Right lobe of liver (tissue), 6 donors: Measurements from ENCODE around the gene DLG2. TPM values are rescaled to one million over a fixed set of nuclear protein-coding genes. Genes with fewer than 3 reads are reported as not detected.
A peak's percentile ranks its signal among the peaks of the same experiment; 100 is the strongest.
"Not testable (repeated sequence)": the region's sequence is repeated elsewhere in the genome, so short reads cannot be mapped to it uniquely, and the experiment has no call there.

Experiments
- ATAC-seq, 4 donors: fragments of 200-7000 bp; cut with Tn5 transposase; one replicate each; pipeline ENCODE4 v1.9.1; 2020; ENCODE audit warnings: mild to moderate bottlenecking in 4 of 4, moderate library complexity in 4 of 4
- DNase-seq, 3 donors: peaks; one replicate each; pipeline ENCODE4 v3.0.0-alpha.2; 2020
- H3K27ac ChIP-seq, 3 donors: fragments of 200-600 bp; one replicate each; pipeline ENCODE4 v1.8.0; 2022
- H3K27me3 ChIP-seq, 2 donors: fragments of 200-600 bp; one replicate each; pipeline ENCODE4 v1.8.0; 2022
- H3K36me3 ChIP-seq, 4 donors: fragments of 200-600 bp; sonication (generic) in 1 of 4; one replicate each; pipeline versions ENCODE4 v1.5.1 to v1.8.0; 2017 to 2022; ENCODE audit warnings: control low read depth in 1 of 4
- H3K4me1 ChIP-seq, 4 donors: fragments of 200-600 bp; sonication (generic) in 1 of 4; one replicate each; pipeline versions ENCODE4 v1.5.1 to v1.8.0; 2017 to 2022; ENCODE audit warnings: control low read depth in 1 of 4
- H3K4me3 ChIP-seq, 3 donors: fragments of 200-600 bp; one replicate each; pipeline ENCODE4 v1.8.0; 2022
- H3K9me3 ChIP-seq, 4 donors: fragments of 200-600 bp; sonication (generic) in 1 of 4; one replicate each; pipeline versions ENCODE4 v1.5.1 to v1.8.0; 2017 to 2022; ENCODE audit warnings: control low read depth in 1 of 4
- CTCF ChIP-seq, 4 donors: fragments of 200-600 bp in 3 of 4; fragments of 450-650 bp in 1 of 4; IDR thresholded peaks; one replicate each; pipeline versions ENCODE4 v1.5.1 to v1.8.0; 2016 to 2022; ENCODE audit warnings: antibody characterized with exemption in 4 of 4, mild to moderate bottlenecking in 2 of 4
- POLR2A ChIP-seq: fragments of 450-650 bp; IDR thresholded peaks from one replicate; pipeline ENCODE4 v1.6.1; 2017; ENCODE audit warnings: antibody characterized with exemption, mild to moderate bottlenecking
- WGBS: methylation state at CpG from one replicate; pipeline ENCODE4 v1.1.6; 2018; ENCODE audit warnings: low coverage, low lambda C conversion rate; ENCODE audit not compliant: insufficient coverage; ENCODE audit errors: missing lambda C conversion rate; 5-methylcytosine and 5-hydroxymethylcytosine counted together
- intact Hi-C, 2 donors: fragments of 100-400 bp; cut with DNase I; formaldehyde crosslinking; loops; one replicate each; pipeline versions ENCODE4 v1.11.2 to v1.14.1; 2022
- total RNA-seq, 6 experiments: library from RNA; depleted of rRNA in 2 of 6; stranded (reverse); fragments of >200 nt in 2 of 6; fragmentation: NEBNext Ultra II Directional in 3 of 6; extraction: Animal tissue kit (Norgen Biotek cat#: 25700) in 3 of 6; gene quantifications; one replicate each; pipeline versions ENCODE4 v1.1.0 to v1.2.4, GENCODE V29; 2016 to 2023
- donor health status: DM: no; HTN: yes; CAD: no.
- donor health status: DM: no; HTN: no; CAD: no.
- donor health status: DM: no; HTN: no; CAD: no.
- donor health status: DM: no; HTN: yes; CAD: no.
- donor health status: DM: no; HTN: yes; CAD: no.

DLG2 gene
- total RNA-seq, 6 experiments from 2014 or later: 1.2 to 6.4 (median 2.5) TPM

DNA sequence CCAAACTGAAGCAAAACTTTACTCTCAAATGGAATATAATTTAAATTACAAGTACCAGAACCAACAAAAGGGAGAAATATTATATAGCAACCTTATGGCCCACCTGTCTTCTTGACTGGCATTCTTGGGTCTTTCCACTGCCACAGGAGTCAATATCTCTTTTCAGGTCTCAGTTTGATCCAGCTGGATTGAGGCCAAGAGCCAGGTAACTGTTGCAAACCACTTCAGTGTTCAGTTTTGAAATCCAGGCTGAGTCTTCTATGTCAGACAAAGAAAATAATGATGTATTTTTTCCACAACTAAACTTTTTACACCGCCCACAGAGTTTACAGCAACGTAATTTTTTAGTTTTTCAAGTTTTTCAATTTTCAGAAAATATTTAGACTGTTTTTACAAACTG lies 648 bp downstream of the DLG2 start:
- H3K27ac ChIP-seq: peak overlapping the region; percentile 76 to 84 (median 78)
- DNase-seq (peak in 2 of 3 donors; percentile 29 to 77), ATAC-seq (peak in 2 of 4 donors; percentile 4 to 9)
- intact Hi-C loops: no loop called here
- 20% methylated on average over 2 of the region's 2 CpGs for WGBS
- H3K9me3 ChIP-seq: no peaks in the 10 kb centered on the region
- H3K36me3 ChIP-seq: no peaks in the 10 kb centered on the region
- H3K4me1 ChIP-seq: peaks cover 0 to 20% (median 0%) of the 10 kb centered on the region in 4 donors
- H3K27me3 ChIP-seq: no peaks in the 10 kb centered on the region
- TF ChIP-seq CTCF (IDR thresholded peaks at IDR 0.05): no peak
- TF ChIP-seq POLR2A: no peak
- peak overlapping the region; percentile 63 to 75 (median 66) for H3K4me3 ChIP-seq

DNA sequence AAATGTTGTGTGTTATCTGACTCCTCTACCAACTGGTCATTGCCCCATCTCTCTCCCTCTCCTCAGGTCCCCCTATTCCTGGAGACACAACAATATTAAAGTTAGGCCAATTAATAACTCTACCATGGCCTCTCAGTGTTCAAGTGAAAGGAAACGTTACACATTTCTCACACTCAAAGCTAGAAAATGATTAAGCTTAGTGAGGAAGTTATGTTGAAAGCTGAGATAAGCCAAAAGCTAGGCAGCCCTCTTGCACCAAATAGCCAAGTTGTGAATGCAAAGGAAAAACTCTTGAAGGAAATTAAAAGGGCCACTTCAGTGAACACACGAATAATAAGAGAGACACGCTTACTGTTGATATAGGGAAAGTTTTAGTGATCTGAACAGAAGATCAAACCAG lies 6.9 kb downstream of the DLG2 start:
- DNase-seq (no peak), ATAC-seq (no peak)
- 42% methylated on average over 3 of the region's 3 CpGs for WGBS
- Histone ChIP-seq H3K4me3 (no peak overlapping the region), H3K27me3 (no peaks in the 10 kb centered on the region), H3K36me3 (no peaks in the 10 kb centered on the region), H3K4me1 (no peaks in the 10 kb centered on the region), H3K9me3 (no peaks in the 10 kb centered on the region), H3K27ac (no peak overlapping the region)
- TF ChIP-seq POLR2A (no peak), CTCF (IDR thresholded peaks at IDR 0.05) (no peak)
- intact Hi-C loops: no loop called here

GRCh38 chr11:85619499-85619898 lies 7.6 kb downstream of the DLG2 start:
- H3K27me3 ChIP-seq: no peaks in the 10 kb centered on the region
- H3K4me3 ChIP-seq: no peak overlapping the region
- intact Hi-C loops: no loop called here
- H3K4me1 ChIP-seq: no peaks in the 10 kb centered on the region
- DNase-seq (peak; percentile 59 to 74 (median 71)), ATAC-seq (peak in 3 of 4 donors; percentile 58 to 72 (median 69))
- H3K36me3 ChIP-seq: no peaks in the 10 kb centered on the region
- no peak overlapping the region for H3K27ac ChIP-seq
- WGBS: 37% methylated on average over 6 of the region's 6 CpGs
- TF ChIP-seq POLR2A (no peak), CTCF (IDR thresholded peaks at IDR 0.05) (no peak)
- no peaks in the 10 kb centered on the region for H3K9me3 ChIP-seq

DNA sequence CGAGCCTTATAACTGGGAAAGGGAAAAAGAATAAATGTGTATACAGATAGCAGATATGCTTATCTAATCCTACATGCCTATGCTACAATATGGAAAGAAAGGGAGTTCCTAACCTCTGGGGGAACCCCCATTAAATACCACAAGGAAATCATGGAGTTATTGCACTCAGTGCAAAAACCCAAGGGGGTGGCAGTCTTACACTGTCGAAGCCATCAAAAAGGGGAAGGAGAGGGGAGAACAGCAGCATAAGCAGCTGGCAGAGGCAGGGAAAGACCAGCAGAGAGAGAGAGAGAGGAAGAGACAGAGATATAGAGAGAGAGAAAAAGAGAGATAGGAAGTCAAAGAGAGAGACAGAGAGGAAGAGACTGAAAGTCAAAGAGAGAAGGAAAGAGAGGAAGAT lies 15.5 kb downstream of the DLG2 start:
- H3K4me3 ChIP-seq, ATAC-seq, H3K36me3 ChIP-seq, intact Hi-C loops, H3K9me3 ChIP-seq, H3K27me3 ChIP-seq, H3K4me1 ChIP-seq, H3K27ac ChIP-seq, DNase-seq: not testable (repeated sequence)
- 71% methylated on average over 2 of the region's 2 CpGs for WGBS

GRCh38 chr11:85609286-85609685 lies 17.9 kb downstream of the DLG2 start:
- H3K4me3 ChIP-seq, H3K4me1 ChIP-seq, intact Hi-C loops, H3K36me3 ChIP-seq, H3K9me3 ChIP-seq, ATAC-seq, DNase-seq, H3K27ac ChIP-seq, H3K27me3 ChIP-seq: not testable (repeated sequence)
- WGBS: 66% methylated on average over 2 of the region's 2 CpGs

GRCh38 chr11:85608621-85609020 lies 18.5 kb downstream of the DLG2 start:
- H3K36me3 ChIP-seq, ATAC-seq, DNase-seq, intact Hi-C loops, H3K27ac ChIP-seq, H3K27me3 ChIP-seq, H3K4me1 ChIP-seq, H3K9me3 ChIP-seq, H3K4me3 ChIP-seq: not testable (repeated sequence)

DNA sequence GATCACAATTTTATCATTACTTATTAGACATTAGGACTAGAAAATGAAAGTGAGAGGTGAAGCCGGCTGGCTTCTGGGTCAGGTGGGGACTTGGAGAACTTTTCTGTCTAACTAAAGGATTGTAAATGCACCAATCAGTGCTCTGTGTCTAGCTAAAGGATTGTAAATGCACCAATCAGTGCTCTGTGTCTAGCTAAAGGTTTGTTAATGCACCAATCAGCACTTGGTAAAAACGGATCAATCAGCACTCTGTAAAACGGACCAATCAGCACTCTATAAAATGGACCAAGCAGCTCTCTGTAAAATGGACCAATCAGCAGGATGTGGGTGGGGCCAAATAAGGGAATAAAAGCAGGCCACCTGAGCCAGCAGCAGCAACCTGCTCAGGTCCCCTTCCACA lies 20.9 kb downstream of the DLG2 start:
- H3K4me3 ChIP-seq, H3K36me3 ChIP-seq, H3K27ac ChIP-seq, ATAC-seq, H3K9me3 ChIP-seq, intact Hi-C loops, H3K27me3 ChIP-seq, H3K4me1 ChIP-seq, DNase-seq: not testable (repeated sequence)
- WGBS: 79% methylated on average over 2 of the region's 3 CpGs
